Measurements from ENCODE around the gene EXOC4.
"Not testable (repeated sequence)": the region's sequence is repeated elsewhere in the genome, so short reads cannot be mapped to it uniquely, and the experiment has no call there.

EXOC4 gene

GRCh38 chr7:133275446-133276095 is 22.7 kb downstream of the EXOC4 start:
- DNase-seq (ENCODE audit: low read depth in 2 of 2), result no peak

- DNase-seq (ENCODE audit: low read depth in 2 of 2), result not testable (repeated sequence)
Measured at GRCh38 chr7:133278975-133279374, 26.1 kb downstream of the EXOC4 start.

DNA sequence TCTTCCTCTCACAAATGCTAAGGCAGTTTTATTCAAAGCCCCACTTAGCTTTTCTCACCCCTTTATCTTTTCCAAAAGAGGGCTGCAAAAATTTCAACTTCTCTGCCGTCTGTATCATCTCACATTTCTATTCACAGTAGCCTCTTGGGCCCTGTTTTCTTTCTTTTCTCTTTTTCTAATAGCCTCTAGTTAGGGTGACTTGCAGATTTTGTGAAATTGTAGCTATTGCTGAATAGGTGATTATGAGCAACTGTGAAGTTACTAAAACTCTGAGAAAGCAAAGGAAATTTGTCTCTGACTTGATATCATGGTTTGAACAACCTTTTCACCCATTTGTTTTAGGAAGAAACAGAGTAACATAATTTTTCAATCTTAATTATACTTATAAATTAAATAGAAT is 29.2 kb downstream of the EXOC4 start:
- no peak for DNase-seq (ENCODE audit: low read depth in 2 of 2)

DNA sequence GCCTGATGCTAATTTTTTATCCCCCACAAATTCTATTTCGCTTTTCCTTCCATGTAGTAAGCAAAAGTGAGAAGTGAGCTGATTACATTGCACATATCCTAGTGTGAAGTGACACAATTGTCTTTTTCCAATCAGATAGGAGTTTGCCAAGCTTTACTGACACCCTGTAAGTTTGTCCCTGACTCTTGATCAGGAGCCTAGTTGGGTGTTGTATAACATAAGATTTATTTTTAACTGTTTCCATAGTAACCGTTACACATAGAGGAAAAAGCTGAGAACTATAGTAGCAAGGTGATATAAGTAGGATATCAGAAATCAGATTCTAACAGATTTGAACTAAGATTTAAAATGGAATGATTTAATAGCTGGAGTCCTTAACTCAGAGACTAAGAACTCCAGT is 31.2 kb downstream of the EXOC4 start:
- DNase-seq (ENCODE audit: low read depth in 2 of 2), result no peak

- no peak for DNase-seq (ENCODE audit: low read depth in 2 of 2)
Measured at GRCh38 chr7:133288970-133289369, 36.1 kb downstream of the EXOC4 start.

- DNase-seq (ENCODE audit: low read depth in 2 of 2), result no peak
Measured at GRCh38 chr7:133290041-133290440, 37.2 kb downstream of the EXOC4 start.

GRCh38 chr7:133290676-133291333 is 37.9 kb downstream of the EXOC4 start:
- DNase-seq (ENCODE audit: low read depth in 2 of 2), result no peak

DNA sequence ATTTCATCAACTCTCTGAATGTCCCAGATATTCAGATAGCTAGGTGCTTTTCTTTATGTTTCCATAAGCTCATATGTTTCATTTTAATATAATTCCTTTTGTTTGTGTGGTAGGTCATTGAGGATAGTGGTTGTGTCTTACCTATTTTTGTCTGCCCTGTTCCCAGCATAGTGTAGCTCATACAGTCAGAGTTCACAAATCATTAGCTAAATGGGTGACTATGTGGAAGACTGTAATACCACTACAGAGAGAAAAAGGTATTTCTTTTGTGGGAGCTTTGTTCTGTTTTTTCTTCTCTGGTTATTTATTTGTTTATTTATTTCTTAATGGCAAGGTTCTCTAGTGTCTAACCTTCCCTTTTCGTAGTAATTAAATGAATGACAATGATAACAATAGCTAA is 39.8 kb downstream of the EXOC4 start:
- DNase-seq (ENCODE audit: low read depth in 2 of 2), result no peak

DNA sequence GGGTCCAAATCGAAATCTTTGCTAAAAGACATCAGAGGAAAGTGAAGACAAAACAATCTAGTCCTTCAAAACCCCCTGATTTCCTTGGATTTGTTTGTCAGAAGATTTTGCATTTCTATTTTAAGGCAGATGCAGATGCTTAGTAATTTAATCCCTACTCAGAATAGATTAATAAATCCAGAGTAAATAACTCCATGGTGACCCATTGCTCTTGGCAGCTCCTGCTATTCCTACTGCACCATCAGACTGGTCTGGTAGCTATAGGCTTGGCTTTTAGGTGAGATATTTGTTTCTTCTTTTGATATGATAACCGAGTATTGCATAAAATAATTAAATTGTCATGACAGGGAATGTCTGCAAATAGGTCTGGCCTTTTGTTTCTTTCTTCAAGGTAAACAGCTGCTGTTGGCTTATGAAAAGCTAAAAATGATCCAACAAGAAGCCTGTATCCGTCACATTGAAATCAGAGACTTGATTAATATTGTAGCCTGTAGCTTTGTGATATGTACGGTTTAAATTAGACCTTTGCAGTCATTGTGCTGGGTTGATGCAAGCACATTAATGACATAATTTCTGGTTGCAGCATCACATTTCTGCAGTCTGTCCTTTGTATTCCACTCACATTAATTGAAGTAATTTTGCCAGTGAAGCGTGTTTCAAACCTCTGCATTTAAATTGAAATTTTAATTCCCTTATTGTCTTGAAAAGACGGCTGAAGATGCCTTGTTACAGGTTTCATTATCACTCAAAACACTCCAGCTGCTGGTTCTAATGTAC is 40.7 kb downstream of the EXOC4 start:
- no peak for DNase-seq (ENCODE audit: low read depth in 2 of 2)

GRCh38 chr7:133294234-133294633 is 41.4 kb downstream of the EXOC4 start:
- DNase-seq (ENCODE audit: low read depth in 2 of 2), result no peak

- DNase-seq (ENCODE audit: low read depth in 2 of 2), result no peak
Measured at GRCh38 chr7:133295484-133295883, 42.6 kb downstream of the EXOC4 start.

DNA sequence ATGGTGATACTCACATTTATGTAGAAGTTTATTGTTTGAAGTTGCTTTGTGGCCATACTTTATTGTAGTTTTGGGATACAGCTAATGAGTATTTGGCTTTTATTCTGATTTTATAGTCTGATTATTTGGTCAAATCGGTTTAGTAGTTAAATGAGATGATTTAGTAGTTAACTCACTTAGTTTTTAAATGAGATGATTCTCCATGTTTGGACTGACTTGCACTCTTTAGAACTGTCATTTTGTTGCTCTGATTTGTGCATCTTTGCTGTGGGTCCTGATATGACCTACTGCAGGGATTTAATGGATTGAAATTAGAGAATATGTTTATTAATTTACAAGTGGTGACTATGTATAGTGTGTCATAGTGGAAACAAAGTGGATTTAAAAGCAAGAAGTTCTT is 44.2 kb downstream of the EXOC4 start:
- no peak for DNase-seq (ENCODE audit: low read depth in 2 of 2)

- no peak for DNase-seq (ENCODE audit: low read depth in 2 of 2)
Measured at GRCh38 chr7:133298080-133298479, 45.2 kb downstream of the EXOC4 start.

DNA sequence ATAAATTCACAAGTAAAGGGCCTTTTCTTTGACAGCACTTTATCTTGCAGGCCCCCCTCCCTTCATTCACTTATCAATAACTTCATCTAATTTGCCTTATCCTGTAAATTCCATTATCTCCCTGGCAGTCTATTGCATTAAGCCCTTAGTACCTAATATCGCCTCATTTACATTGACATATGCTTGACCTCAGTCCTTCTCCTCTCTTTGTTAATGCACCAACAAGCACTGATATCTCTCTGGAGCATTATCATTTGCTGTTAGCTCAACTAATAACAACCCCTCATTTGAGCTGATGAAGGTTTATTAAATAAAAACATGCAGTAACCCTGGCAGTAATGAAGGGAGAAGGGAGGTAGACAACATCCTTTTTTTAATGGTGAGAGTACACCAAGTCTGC is 46.8 kb downstream of the EXOC4 start:
- DNase-seq (ENCODE audit: low read depth in 2 of 2), result no peak

- DNase-seq (ENCODE audit: low read depth in 2 of 2), result no peak
Measured at GRCh38 chr7:133300088-133300487, 47.2 kb downstream of the EXOC4 start.

GRCh38 chr7:133300811-133301210 is 47.9 kb downstream of the EXOC4 start:
- DNase-seq (ENCODE audit: low read depth in 2 of 2), result no peak

DNA sequence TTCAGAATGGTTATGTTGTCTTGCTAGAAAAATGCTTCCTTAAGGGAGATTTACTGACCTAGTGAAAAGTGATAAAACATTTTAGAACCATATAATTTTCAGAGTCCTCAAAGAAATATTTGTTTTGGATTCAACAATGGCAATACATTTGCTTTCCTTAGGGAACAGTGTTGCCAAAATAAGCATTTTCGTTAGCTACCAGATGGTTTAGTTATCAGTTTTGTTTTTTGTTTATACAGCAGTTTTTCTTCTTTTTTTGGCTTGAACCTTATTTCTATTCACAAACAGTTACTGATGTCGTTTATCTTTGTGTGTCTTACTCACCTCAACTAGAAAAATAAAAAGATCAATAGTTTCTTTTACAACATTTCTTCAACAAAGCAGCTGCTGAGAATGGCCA is 48.6 kb downstream of the EXOC4 start:
- no peak for DNase-seq (ENCODE audit: low read depth in 2 of 2)

GRCh38 chr7:133303372-133303771 is 50.5 kb downstream of the EXOC4 start:
- no peak for DNase-seq (ENCODE audit: low read depth in 2 of 2)

DNA sequence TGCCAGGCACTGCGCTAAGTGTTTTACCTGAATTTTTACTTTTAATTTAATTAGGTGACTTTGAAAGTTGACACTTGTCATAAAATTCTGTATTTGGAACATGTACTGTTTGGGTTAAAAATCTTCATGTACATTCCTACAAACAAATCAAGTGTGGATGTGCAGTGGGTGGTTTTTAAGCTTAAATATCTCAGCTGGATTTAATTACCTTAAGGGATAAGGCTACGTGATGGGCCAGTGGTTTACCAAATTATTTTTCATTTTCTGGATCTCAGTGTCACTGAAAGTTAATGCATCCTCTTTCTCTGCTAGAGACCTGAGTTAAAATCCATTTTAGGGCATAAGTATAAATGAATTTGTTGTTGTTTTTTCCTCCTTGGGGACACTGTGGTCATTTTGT is 51.1 kb downstream of the EXOC4 start:
- DNase-seq (ENCODE audit: low read depth in 2 of 2), result no peak

- DNase-seq (ENCODE audit: low read depth in 2 of 2), result no peak
Measured at GRCh38 chr7:133309333-133309732, 56.5 kb downstream of the EXOC4 start.

DNA sequence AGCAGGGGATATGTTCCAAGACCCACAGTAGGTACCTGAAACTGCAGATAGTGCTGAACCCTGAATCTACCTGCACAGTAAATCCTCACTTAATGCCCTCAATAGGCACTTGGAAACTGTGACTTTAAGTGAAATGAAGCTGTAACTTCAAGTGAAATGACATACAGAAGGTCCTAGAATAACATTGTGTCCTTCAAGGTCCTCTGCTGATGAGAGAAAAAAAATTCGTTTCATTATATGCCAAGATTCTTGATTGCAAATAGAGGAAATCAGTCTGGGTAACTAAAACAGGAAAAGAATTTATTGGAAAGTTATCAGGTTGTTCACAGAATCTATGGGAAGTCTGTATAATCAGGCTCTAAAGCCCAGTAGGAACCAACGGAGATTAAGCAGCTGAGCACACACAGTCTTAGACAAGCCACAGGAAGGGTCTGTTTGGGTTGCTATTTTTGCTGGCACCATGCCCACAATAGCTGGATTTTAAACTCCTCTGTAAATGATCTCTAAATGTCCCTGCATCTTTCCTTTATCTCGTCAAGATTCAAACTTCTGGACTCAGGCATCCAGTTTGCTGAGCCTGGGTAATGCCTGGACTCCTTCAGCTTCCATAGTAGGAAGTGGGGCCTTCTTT is 57.5 kb downstream of the EXOC4 start:
- no peak for DNase-seq (ENCODE audit: low read depth in 2 of 2)

DNA sequence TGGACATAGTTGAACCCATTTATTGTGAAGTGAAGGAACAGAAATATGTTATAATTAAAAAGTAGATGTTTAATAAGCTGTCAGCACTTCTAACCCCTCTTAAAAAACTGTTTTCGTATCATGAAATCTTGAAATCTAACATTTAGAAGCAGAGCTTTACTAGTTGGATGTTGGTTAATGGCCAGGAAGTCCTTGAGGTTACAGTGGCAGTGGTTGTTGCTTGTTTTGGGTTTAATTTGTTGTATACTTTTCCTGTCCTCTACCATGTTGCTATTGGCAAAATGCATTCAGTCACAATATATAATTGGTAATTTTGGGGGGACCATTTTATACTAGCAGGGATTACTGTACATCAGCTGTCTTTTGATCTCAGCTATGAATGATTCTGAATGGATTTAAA is 60.7 kb downstream of the EXOC4 start:
- no peak for DNase-seq (ENCODE audit: low read depth in 2 of 2)

DNA sequence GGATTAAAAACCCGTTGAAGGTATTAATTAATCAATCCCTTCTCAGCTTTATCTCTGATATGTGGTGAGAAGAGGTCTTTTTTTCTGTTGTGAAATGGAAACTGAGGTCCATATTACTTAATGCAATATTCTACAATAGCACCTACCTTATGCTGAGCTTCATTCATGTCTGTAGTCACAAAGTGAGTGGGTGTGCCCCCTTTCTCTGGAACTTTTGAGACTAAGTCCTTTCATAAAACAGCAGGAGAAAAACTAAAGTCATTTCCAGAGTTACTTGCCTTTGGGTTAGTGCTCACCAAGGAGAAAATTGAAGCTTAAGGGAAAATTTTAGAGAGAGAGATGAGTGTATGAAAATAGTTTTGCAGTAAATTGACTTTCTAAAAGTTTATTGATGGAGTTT is 61.2 kb downstream of the EXOC4 start:
- DNase-seq (ENCODE audit: low read depth in 2 of 2), result no peak
